Measurements from ENCODE around the gene TTF2.

TTF2 gene

GRCh38 chr1:117127795-117128194, 67.7 kb downstream of the TTF2 start:
- POLR2A ChIA-PET = interaction anchor here (1.1 kb wide), 1 partner anchor 60 kb away, joined by 4 read pairs; no protein-coding TSS in a partner anchor
- CTCF ChIA-PET = interaction anchor here (1.0 to 13.2 kb wide), 21 partner anchors 9 to 524 kb away, joined by 3 to 592 read pairs (median 13); partner anchors contain the start of gene TTF2
- H3K4me3 ChIP-seq (ENCODE audit: low read depth, low read length) = no peak overlapping the region
- TF ChIP-seq CTCF (IDR thresholded peaks at IDR 0.05; ENCODE audit: insufficient read depth, low read length, missing control alignments) = no peak
- DNase-seq (ENCODE audit: low read depth, low spot score) = no peak

- CTCF ChIA-PET = interaction anchor here (0.7 to 13.2 kb wide), 32 partner anchors 9 to 523 kb away, joined by 3 to 592 read pairs (median 7); partner anchors contain the start of gene TTF2
- POLR2A ChIA-PET = interaction anchor here (1.0 to 1.1 kb wide), 2 partner anchors 61 to 67 kb away, joined by 3 to 4 read pairs; no protein-coding TSS in a partner anchor
- no peak for DNase-seq (ENCODE audit: low read depth, low spot score)
- H3K4me3 ChIP-seq (ENCODE audit: low read depth, low read length) = no peak overlapping the region
- no peak for TF ChIP-seq CTCF (IDR thresholded peaks at IDR 0.05; ENCODE audit: insufficient read depth, low read length, missing control alignments)
Observed at GRCh38 chr1:117128323-117129079, 68.4 kb downstream of the TTF2 start.

GRCh38 chr1:117130526-117130925, 70.4 kb downstream of the TTF2 start:
- no peak for TF ChIP-seq CTCF (IDR thresholded peaks at IDR 0.05; ENCODE audit: insufficient read depth, low read length, missing control alignments)
- ChIA-PET POLR2A (no interaction called here), CTCF (interaction anchor here (3.8 to 13.2 kb wide), 2 partner anchors 11 to 60 kb away, joined by 39 to 592 read pairs; no protein-coding TSS in a partner anchor)
- no peak overlapping the region for H3K4me3 ChIP-seq (ENCODE audit: low read depth, low read length)
- no peak for DNase-seq (ENCODE audit: low read depth, low spot score)

- DNase-seq (ENCODE audit: low read depth, low spot score) = no peak
- H3K4me3 ChIP-seq (ENCODE audit: low read depth, low read length) = no peak overlapping the region
- ChIA-PET CTCF (interaction anchor here (1.6 to 7.7 kb wide), 4 partner anchors 10 to 75 kb away, joined by 4 to 62 read pairs (median 17); partner anchors contain the start of gene TTF2), POLR2A (no interaction called here)
- TF ChIP-seq CTCF (IDR thresholded peaks at IDR 0.05; ENCODE audit: insufficient read depth, low read length, missing control alignments) = no peak
Observed at GRCh38 chr1:117135329-117135728, 75.2 kb downstream of the TTF2 start.

GRCh38 chr1:117136749-117137148, 76.6 kb downstream of the TTF2 start:
- TF ChIP-seq CTCF (IDR thresholded peaks at IDR 0.05; ENCODE audit: insufficient read depth, low read length, missing control alignments) = no peak
- no peak for DNase-seq (ENCODE audit: low read depth, low spot score)
- ChIA-PET POLR2A (no interaction called here), CTCF (interaction anchor here (1.5 to 7.7 kb wide), 5 partner anchors 8 to 76 kb away, joined by 3 to 62 read pairs (median 27); partner anchors contain the start of gene TTF2)
- H3K4me3 ChIP-seq (ENCODE audit: low read depth, low read length) = no peak overlapping the region

- DNase-seq (ENCODE audit: low read depth, low spot score) = no peak
- ChIA-PET CTCF (interaction anchor here (1.5 to 7.7 kb wide), 4 partner anchors 9 to 68 kb away, joined by 3 to 62 read pairs (median 28); no protein-coding TSS in a partner anchor), POLR2A (no interaction called here)
- TF ChIP-seq CTCF (IDR thresholded peaks at IDR 0.05; ENCODE audit: insufficient read depth, low read length, missing control alignments) = no peak
- no peak overlapping the region for H3K4me3 ChIP-seq (ENCODE audit: low read depth, low read length)
Observed at GRCh38 chr1:117137281-117137855, 77.2 kb downstream of the TTF2 start.
